OCI-LY1 (cell line): Measurements from ENCODE around the gene MTOR.

Experiments
- H2AFZ ChIP-seq: fragments of 200-600 bp; sonication (generic), shearing (Covaris generic); 2 replicates; pipeline ENCODE4 v1.6.0; 2014; ENCODE audit warnings: antibody characterized with exemption, mild to moderate bottlenecking, low read length
- H3F3A ChIP-seq: fragments of 200-600 bp; sonication (generic), shearing (Covaris generic); 2 replicates; pipeline ENCODE4 v1.6.0; 2014; ENCODE audit warnings: mild to moderate bottlenecking, antibody characterized with exemption, low read length, moderate library complexity; ENCODE audit not compliant: insufficient read depth
- H3K27ac ChIP-seq: fragments of 200-600 bp; sonication (generic); 2 replicates; pipeline ENCODE4 v1.5.1; 2014; ENCODE audit warnings: low read length, mixed run types, mild to moderate bottlenecking, low read depth; ENCODE audit not compliant: poor library complexity, severe bottlenecking
- H3K27me3 ChIP-seq: fragments of 200-600 bp; sonication (generic); 2 replicates; pipeline ENCODE4 v1.6.0; 2014; ENCODE audit warnings: antibody characterized with exemption, mild to moderate bottlenecking, low read length, moderate library complexity; ENCODE audit not compliant: insufficient read depth
- H3K36me3 ChIP-seq: fragments of 200-600 bp; sonication (generic); 2 replicates; pipeline ENCODE4 v1.6.1; 2014; ENCODE audit warnings: mild to moderate bottlenecking, antibody characterized with exemption, low read length, moderate library complexity, mixed read lengths; ENCODE audit not compliant: insufficient read depth
- H3K4me1 ChIP-seq: fragments of 200-600 bp; sonication (generic); 2 replicates; pipeline ENCODE4 v1.5.1; 2014; ENCODE audit warnings: mild to moderate bottlenecking, low read length, moderate library complexity; ENCODE audit not compliant: insufficient read depth, severe bottlenecking
- H3K4me2 ChIP-seq: fragments of 200-600 bp; sonication (generic), shearing (Covaris generic); 2 replicates; pipeline ENCODE4 v1.6.1; 2014; ENCODE audit warnings: low read length
- H3K4me3 ChIP-seq: fragments of 200-600 bp; sonication (generic); 2 replicates; pipeline ENCODE4 v1.5.1; 2014; ENCODE audit warnings: low read length, low read depth, mild to moderate bottlenecking, mixed read lengths; ENCODE audit not compliant: poor library complexity, severe bottlenecking
- H3K79me2 ChIP-seq: fragments of 200-600 bp; shearing (Covaris generic); 2 replicates; pipeline ENCODE4 v1.6.1; 2016; ENCODE audit warnings: mixed run types, low read length, mixed read lengths; ENCODE audit not compliant: insufficient read depth
- H3K9ac ChIP-seq: fragments of 200-600 bp; sonication (generic), shearing (Covaris generic); 2 replicates; pipeline ENCODE4 v1.6.1; 2014; ENCODE audit warnings: mild to moderate bottlenecking, low read length, mixed read lengths
- H3K9me2 ChIP-seq: fragments of 200-600 bp; sonication (generic), shearing (Covaris generic); 2 replicates; pipeline ENCODE4 v1.6.1; 2014; ENCODE audit warnings: low read depth, mild to moderate bottlenecking, low read length, mixed read lengths
- H3K9me3 ChIP-seq: fragments of 200-600 bp; shearing (Covaris generic); 2 replicates; pipeline ENCODE4 v1.6.1; 2014; ENCODE audit warnings: low read length, mixed read lengths
- H4K20me1 ChIP-seq: fragments of 200-600 bp; sonication (generic), shearing (Covaris generic); 2 replicates; pipeline ENCODE4 v1.6.0; 2016; ENCODE audit warnings: mild to moderate bottlenecking, low read length; ENCODE audit not compliant: insufficient read depth
- CTCF ChIP-seq: fragments of 200-600 bp; sonication (generic), shearing (Covaris generic); IDR thresholded peaks from 2 replicates; pipeline ENCODE4 v1.5.1; 2017; ENCODE audit warnings: mild to moderate bottlenecking, antibody characterized with exemption, low read length, moderate library complexity, mixed read lengths
- EZH2 ChIP-seq: fragments of 200-600 bp; sonication (generic), shearing (Covaris generic); IDR thresholded peaks from 2 replicates; pipeline ENCODE4 v1.8.0; 2017; ENCODE audit warnings: borderline replicate concordance, mixed run types, mild to moderate bottlenecking, antibody characterized with exemption, low read length, moderate library complexity, mixed read lengths

MTOR gene

DNA sequence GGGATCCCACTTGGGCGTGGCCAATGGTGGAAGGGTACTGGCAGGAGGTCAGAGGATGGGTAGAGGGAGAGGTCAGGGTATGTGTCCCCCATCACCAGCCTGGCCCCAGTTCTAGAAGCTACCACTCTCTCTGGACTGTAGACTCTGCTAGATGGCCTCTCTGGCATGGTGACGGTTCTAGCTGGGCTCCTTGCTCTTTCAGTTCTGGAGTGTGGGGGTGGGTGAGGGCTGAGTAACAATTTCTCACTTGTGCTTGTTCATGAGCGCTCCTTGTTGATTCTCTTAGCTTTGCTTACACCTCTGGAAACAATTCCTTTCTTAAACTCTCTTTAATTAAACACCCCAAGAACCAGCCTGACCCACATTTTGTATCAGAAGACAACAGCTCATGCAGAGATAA, 137.4 kb downstream of the MTOR start:
- H3K4me1 ChIP-seq: no peaks in the 10 kb centered on the region
- TF ChIP-seq CTCF (no peak), EZH2 (no peak)
- no peak overlapping the region for H3K4me3 ChIP-seq
- H3F3A ChIP-seq: no peaks in the 10 kb centered on the region
- H3K36me3 ChIP-seq: peaks cover 80% of the 10 kb centered on the region
- no peaks in the 10 kb centered on the region for H4K20me1 ChIP-seq
- no peaks in the 10 kb centered on the region for H3K9me3 ChIP-seq
- no peaks in the 10 kb centered on the region for H3K79me2 ChIP-seq
- H3K9me2 ChIP-seq: no peaks in the 10 kb centered on the region
- no peaks in the 10 kb centered on the region for H3K27me3 ChIP-seq
- H3K9ac ChIP-seq: no peak overlapping the region
- no peak overlapping the region for H2AFZ ChIP-seq
- no peak overlapping the region for H3K4me2 ChIP-seq
- H3K27ac ChIP-seq: no peak overlapping the region

DNA sequence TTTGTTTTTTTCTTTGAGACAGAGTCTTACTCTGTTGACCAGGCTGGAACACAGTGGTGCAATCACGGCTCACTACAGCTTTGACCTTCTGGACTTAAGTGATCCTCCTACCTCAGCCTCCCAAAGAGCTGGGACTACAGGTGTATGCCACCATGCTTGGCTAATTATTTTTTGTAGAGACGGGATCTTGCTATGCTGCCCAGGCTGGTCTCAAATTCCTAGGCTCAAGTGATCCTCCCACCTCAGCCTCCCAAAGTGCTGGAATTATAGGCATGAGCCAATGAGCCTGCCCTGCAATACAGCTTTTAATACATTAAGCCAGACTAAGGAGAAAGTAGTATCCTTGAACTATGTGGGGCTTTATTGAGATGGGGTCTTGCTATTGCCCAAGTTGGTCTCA, 146.0 kb downstream of the MTOR start:
- H3K4me1 ChIP-seq: no peaks in the 10 kb centered on the region
- H3K27me3 ChIP-seq: no peaks in the 10 kb centered on the region
- no peak overlapping the region for H3K27ac ChIP-seq
- H2AFZ ChIP-seq: no peak overlapping the region
- TF ChIP-seq CTCF (no peak), EZH2 (no peak)
- no peak overlapping the region for H3K4me3 ChIP-seq
- H3K9me3 ChIP-seq: no peaks in the 10 kb centered on the region
- H3K36me3 ChIP-seq: peaks cover 80% of the 10 kb centered on the region
- H3K9ac ChIP-seq: no peak overlapping the region
- no peak overlapping the region for H3K4me2 ChIP-seq
- H3K9me2 ChIP-seq: no peaks in the 10 kb centered on the region
- H4K20me1 ChIP-seq: no peaks in the 10 kb centered on the region
- H3K79me2 ChIP-seq: no peaks in the 10 kb centered on the region
- H3F3A ChIP-seq: no peaks in the 10 kb centered on the region

- H3K4me3 ChIP-seq: no peak overlapping the region
- no peaks in the 10 kb centered on the region for H3K4me1 ChIP-seq
- H3K9me2 ChIP-seq: no peaks in the 10 kb centered on the region
- no peaks in the 10 kb centered on the region for H3K79me2 ChIP-seq
- H2AFZ ChIP-seq: no peak overlapping the region
- H3F3A ChIP-seq: no peaks in the 10 kb centered on the region
- no peak overlapping the region for H3K9ac ChIP-seq
- no peaks in the 10 kb centered on the region for H3K27me3 ChIP-seq
- no peaks in the 10 kb centered on the region for H3K9me3 ChIP-seq
- no peak overlapping the region for H3K27ac ChIP-seq
- TF ChIP-seq CTCF (no peak), EZH2 (no peak)
- no peaks in the 10 kb centered on the region for H4K20me1 ChIP-seq
- H3K36me3 ChIP-seq: peaks cover 84% of the 10 kb centered on the region
- no peak overlapping the region for H3K4me2 ChIP-seq
Observed at GRCh38 chr1:11114966-11115365, 147.4 kb downstream of the MTOR start.
